MM.1S (cell line): ENCODE results near the gene PPP6R3.
"Not testable (repeated sequence)": the region's sequence is repeated elsewhere in the genome, so short reads cannot be mapped to it uniquely, and the experiment has no call there.

Source experiments
- CTCF ChIP-seq: fragments of 300-600 bp; sonication (generic); IDR thresholded peaks from 2 replicates; pipeline ENCODE4 v1.5.1; 2016; ENCODE audit warnings: antibody characterized with exemption, low read length, mixed read lengths
- EZH2 ChIP-seq: fragments of 300-600 bp; sonication (generic); optimal IDR thresholded peaks from 2 replicates; pipeline ENCODE3; 2017; ENCODE audit warnings: low read depth, mild to moderate bottlenecking, antibody characterized with exemption, low read length, mixed read lengths
- EZH2phosphoT487 ChIP-seq: fragments of 300-600 bp; sonication (generic); IDR thresholded peaks from 2 replicates; pipeline ENCODE4 v1.6.1; 2018; ENCODE audit warnings: antibody characterized with exemption, low read length

- TF ChIP-seq CTCF, EZH2phosphoT487, EZH2: not testable (repeated sequence)
Measured at GRCh38 chr11:68628837-68629236, 168.3 kb downstream of the PPP6R3 start.
